GM12875 (cell line): ENCODE data around the gene ITGA11.

Experiments used
- H3K4me3 ChIP-seq: one replicate; pipeline ENCODE4 v1.5.1; 2011; ENCODE audit warnings: low read depth, low read length, control low read depth
- TF ChIP-seq, protein P1 (sequence below): IDR thresholded peaks from 2 replicates; pipeline ENCODE4 v1.5.1; 2011; ENCODE audit warnings: low read depth, mild to moderate bottlenecking, control low read depth, inconsistent platforms, low read length, moderate library complexity, borderline replicate concordance; ENCODE audit not compliant: insufficient read depth

The ITGA11 gene

GRCh38 chr15:68325726-68326125 lies 106.2 kb downstream of the ITGA11 start:
- no peak overlapping the region for H3K4me3 ChIP-seq
- TF ChIP-seq, protein P1, sequence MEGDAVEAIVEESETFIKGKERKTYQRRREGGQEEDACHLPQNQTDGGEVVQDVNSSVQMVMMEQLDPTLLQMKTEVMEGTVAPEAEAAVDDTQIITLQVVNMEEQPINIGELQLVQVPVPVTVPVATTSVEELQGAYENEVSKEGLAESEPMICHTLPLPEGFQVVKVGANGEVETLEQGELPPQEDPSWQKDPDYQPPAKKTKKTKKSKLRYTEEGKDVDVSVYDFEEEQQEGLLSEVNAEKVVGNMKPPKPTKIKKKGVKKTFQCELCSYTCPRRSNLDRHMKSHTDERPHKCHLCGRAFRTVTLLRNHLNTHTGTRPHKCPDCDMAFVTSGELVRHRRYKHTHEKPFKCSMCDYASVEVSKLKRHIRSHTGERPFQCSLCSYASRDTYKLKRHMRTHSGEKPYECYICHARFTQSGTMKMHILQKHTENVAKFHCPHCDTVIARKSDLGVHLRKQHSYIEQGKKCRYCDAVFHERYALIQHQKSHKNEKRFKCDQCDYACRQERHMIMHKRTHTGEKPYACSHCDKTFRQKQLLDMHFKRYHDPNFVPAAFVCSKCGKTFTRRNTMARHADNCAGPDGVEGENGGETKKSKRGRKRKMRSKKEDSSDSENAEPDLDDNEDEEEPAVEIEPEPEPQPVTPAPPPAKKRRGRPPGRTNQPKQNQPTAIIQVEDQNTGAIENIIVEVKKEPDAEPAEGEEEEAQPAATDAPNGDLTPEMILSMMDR, result no peak

GRCh38 chr15:68322796-68323195 lies 109.2 kb downstream of the ITGA11 start:
- H3K4me3 ChIP-seq, result no peak overlapping the region
- TF ChIP-seq, protein P1, result no peak

DNA sequence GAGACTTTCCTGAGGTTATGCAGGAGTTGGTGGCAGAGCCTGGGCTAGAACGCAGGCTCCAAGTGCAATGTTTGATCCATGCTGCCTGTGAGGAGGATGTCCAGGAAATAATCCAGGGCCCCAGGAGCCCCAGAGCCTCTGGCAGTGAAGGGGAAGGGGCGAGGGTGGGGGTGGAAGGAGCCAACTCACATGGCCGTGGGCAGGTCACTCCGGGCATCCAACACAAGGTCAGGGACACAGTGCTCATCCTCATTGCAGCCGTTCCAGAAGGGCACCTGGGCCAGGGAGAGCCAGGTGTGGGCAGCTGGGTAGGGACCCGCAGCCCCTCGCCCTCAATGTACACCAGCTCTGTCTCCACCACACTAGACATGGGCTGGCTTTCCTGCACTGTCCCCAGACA lies 110.7 kb downstream of the ITGA11 start:
- TF ChIP-seq, protein P1, result no peak
- H3K4me3 ChIP-seq, result no peak overlapping the region

GRCh38 chr15:68319997-68320396 lies 112.0 kb downstream of the ITGA11 start:
- no peak overlapping the region for H3K4me3 ChIP-seq
- TF ChIP-seq, protein P1, result no peak

DNA sequence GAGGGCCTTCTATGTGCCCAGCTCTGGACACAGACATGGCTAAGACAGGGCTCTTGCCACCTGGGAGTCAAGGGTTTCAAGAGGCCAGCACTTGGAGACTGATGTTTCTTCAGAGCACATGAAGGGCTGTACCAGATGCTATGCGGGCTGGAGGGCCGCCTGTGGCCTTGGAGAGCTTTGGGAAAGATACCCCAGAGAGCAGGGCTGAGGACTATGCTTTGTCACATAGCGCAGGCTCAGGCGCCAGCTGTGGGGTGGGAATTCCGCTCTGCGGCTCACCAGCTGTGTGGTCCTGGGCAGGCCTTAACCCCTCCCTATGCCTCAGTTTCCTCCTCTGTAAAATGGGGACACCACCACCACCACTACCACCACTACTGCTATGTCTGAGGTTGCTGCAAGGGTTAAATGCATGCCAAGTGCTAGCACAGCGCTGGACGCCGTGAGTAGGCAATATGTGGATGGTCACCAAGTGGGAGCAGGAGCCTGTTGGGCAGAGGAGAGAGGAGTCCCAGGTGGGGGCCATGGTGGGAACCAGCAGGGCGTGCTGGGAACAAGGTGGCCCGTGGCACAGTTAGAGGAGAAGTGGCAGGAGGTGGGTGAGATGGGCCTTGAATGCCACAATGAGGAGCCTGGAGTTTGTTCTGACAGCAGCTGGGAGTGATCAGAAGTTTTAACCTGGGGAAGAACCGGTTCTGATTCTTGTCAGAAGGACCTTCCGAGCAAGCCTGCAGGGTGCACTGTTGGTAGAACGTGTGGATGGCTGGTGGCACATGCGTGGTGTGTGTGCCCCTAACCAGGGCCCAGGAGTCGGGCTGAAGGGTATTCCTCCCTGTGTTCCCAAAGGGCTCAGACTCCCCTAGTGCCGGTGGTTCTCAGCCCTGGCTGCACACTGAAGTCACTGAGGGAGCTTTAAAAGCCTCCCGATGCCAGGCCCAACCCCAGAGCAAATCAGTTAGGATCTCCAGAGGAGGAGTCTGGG lies 112.7 kb downstream of the ITGA11 start:
- H3K4me3 ChIP-seq, result no peak overlapping the region
- TF ChIP-seq, protein P1, result no peak

DNA sequence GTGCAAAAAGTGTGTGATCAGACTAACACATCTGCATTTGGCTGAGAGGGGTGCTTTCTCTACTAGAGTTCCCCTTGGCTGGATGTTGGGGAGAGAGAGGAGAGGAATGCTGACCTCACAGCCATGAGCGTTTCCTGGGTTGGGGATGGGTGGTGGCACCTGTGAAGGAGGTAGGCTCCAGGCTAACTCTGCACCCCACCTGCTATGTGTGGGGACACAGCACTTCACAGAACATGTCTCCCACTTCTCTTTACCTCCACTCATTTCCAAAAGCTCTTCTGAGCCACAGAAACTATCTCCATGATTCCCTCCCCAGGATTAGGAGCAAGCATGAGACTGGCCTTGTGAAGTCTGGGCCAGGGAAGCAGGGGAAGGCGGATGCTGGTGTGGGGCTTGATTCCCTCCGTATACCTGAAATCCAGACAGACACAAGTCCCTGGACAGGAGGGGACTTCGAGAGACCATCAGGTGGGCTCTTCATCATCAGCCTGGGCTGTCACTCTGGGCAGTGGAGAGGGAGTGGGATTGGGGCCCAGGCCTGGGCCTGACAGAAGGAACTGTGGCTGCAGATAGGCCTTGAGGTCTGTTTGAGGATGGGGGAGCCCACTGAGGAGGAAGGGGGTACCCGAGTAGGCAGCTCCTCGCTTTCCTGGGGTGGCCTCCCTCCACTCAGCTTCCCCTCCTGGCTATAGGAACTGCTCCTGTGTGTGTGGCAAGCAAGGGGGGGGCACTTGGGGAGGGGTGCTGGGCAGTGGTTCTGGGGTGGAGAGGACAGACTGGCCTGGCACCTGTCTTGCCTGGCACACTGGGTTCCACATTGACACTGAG lies 113.7 kb downstream of the ITGA11 start:
- TF ChIP-seq, protein P1, result no peak
- no peak overlapping the region for H3K4me3 ChIP-seq
